LoVo (cell line): ENCODE data around the gene TAS1R2.

ENCODE experiments used
- DNase-seq: peaks from one replicate; pipeline ENCODE4 v3.0.0-alpha.2; 2016; ENCODE audit warnings: low spot score

The TAS1R2 gene

DNA sequence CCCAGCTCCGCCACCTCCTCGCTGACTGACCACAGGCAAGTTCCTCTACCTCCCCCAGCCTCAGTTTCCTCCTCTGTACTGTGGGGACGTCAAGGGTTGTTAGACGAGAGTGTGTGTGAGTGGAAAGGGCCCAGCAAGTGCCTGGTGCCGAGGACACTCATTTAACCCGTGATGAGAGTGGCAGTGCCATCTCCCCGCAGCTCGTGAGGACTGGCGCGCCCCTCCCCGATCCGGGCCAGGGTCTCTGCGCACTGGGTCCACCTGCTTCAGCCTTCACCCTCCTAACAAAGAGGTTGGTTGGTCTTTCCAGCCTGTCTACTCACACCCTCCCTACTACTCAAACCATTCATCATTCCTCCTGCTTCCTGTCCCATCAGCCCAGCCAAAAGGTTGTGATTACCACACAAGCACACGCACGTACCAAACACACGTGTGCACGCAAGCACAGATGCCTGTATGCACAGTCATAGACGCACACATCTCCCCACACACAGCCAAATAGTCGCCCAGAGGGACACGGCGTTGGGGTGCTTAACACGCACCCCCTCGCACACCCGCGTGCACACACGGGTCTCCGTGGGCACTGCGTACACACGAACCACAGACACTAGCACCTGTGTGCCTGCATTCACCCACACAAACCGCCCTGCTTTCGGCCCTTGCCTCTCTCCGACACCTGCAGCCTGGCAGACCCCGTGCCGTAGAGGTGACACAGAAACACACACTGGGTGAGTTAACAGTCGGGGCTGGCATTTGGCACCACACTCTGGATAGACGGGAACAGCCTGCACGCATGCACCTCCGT lies 39.3 kb downstream of the TAS1R2 start:
- DNase-seq = no peak

DNA sequence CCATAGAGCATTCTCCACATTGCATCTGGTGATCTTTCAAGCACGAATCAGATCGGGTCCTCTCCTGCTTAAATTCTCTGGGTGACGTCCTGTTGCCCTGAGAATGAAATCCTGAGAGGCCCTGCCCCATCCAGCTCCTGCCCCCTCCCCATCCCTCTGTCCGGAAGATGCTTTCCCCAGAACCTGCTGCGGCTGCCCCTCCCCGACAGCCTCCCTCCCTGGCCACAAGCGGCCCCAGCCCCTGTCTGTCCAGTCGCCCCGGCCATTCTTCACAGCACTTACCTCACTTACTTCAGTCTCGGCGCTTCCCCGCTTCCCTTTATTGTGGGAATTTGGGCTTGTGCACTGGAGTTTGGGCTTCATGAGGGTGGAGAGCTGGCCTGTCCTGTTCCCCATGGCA lies 40.3 kb downstream of the TAS1R2 start:
- DNase-seq = no peak

DNA sequence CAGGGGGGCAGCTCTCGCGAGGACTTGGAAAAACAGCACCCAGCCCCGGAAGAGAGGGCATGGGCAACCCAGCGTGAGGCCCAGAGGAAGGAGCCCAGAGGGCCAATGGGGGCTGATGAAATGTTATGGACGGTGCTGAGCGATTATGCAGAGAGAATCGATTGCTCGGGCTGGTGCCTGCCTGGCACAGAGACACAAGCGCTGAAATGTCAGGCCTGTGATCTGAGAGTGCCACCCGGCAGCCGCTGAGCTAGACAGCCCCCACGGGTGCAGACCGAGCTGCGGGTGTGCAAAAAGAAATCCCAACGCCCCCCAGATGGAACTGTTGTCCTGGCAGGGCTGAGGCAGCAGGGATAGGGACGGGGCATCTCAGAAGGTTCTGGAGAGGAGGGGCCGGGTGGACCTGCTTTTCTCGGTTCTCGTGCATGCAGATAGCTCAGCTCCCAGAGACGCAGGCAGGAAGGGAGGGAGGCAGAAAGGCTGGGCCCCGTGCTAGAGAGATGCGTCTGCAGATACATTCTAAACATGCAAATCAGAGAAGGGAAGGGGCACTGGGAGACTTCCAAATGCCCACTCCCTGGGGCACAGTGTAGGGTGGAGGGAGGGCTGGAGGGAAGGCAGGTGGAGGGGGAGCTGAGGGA lies 41.5 kb downstream of the TAS1R2 start:
- DNase-seq = no peak

DNA sequence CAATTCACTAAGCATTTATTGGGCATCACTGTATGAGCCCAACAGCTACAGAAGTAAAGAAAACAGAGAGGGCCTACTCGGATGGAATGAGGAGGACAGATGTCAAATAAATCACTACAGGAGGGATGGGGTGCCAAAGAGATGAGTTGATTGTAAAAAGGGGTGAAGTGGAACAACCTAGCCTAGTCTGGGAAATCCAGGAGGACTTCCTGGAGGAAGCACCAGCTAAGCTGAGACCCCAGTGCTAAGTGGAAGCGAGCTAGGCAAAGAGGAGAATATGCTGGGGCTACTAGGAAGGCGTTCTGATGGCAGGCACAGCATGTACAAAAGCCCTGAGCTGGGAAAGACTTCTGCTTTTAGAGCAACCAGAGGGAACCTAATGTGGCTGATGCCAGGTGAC lies 42.1 kb downstream of the TAS1R2 start:
- no peak for DNase-seq

DNA sequence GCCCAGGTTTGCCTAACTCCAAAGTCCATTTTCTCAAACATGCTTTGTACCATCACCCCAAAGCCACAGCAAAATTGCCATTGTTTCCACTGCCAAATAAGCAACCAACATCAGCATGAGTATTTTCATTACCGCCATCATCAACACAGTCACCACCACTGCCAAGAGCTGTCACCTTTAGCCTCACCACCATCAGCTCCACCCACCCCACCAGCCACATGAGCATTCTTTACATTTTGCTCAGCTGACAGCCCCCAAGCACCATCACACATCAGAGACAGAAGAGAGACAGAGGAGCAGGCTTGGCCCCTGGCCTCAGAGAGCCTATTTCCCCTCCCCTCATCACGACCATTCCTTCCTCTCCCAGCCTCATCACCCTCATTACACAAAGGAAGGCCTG lies 42.7 kb downstream of the TAS1R2 start:
- DNase-seq = no peak

DNA sequence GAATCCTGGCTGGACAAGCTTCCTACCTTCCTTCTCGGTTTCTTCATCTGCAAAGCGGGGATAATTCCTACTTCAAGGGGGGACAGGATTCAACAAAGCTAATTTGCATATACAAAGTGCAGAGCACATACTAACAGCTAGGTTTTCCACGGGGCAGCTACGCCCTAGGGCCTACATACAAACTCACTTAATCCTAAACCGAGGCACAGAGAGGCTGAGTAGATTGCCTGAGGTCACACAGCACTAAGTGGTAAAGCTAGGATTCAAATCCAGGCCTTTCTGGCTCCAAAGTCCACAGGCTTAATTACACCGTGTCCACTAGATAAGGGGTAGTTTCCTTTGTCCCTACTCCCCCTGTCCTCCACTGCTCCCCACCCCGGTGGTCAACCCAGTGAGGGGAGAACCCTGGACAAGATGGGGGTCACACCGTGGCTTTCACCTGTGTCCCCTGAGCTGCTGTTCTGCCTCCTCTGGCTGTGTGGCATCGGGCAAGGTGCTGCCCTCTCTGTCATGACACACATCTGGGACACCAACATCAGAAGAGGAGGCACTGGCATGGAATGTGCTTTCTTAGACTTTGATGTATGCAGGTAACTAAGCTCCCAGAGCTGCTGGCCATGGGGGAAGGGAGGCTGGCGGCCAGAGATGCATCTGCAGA lies 44.5 kb downstream of the TAS1R2 start:
- no peak for DNase-seq

DNA sequence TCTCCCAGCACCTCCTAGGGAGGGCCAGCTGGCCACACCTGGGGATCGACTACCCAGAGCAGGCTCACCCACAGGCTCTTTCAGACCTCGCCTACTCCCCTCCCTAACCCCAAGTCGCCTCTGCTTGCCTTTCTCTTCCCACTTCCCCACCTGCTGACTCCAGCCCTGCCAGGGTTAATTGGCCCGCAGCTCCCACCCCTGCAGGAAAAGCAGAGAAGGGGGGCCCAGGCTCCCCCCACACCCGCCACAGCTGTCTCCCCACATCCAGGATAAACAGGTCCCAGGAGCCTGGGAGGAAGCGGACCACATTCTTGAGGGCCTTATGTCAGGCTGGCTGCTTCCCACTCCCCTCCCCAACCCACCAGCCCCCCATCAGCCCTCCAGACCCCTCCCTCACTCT lies 45.0 kb downstream of the TAS1R2 start:
- no peak for DNase-seq

DNA sequence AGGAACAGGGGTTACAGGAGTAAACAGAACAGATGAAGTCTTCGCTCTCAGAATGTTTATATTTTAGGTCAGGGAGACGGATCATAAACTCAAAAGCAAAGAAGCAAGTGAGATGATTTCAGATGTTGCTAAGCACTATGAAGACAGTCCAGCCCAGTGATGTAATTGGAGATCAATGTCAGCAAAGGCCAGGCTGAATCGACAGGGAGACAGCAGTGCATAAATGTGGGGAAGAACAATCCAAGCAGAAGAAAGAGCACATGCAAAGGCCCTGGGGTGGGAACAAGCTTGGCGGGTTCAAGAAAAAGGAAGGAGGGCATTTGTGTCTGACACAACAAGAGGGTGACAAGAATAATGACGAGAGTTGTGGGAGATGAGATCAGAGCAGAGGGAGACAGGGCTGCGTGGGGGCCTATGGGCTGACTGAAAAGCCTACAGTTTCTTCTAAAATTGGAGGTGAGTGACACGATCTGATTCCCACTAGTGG lies 47.0 kb downstream of the TAS1R2 start:
- DNase-seq = no peak

DNA sequence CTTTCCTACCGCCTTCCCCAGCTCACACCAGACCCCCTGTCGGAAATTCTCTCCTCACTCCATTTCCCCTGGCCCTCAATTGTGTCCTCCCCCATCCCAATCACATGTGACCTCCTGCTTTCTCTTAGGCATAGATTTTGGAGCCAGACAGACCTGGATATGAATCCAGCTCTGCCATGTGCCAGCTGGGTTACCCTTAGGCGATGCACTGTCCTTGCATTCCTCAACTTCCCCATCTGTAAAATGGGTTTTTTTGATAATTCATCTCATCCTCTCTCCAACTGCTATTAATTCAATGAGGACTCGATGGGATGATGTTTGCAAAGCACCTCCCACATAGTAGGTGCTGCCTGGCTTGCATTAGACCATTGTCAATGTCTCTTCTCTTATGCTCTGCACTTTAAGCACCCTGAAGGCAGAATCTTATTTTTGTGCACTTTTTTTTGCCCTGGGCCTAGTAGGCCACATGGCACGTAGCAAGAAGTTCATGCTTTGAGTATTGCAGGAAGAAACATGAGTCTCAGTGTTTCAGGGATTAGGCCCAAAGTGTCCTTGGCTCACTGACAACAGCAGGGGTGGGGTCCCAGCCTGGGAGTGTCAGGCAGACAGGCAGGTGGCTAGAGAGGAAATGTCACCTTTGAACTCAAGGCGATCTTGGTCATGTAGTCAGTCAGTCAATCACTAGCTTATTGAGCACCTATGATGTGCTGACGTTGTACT lies 47.6 kb downstream of the TAS1R2 start:
- DNase-seq = no peak

DNA sequence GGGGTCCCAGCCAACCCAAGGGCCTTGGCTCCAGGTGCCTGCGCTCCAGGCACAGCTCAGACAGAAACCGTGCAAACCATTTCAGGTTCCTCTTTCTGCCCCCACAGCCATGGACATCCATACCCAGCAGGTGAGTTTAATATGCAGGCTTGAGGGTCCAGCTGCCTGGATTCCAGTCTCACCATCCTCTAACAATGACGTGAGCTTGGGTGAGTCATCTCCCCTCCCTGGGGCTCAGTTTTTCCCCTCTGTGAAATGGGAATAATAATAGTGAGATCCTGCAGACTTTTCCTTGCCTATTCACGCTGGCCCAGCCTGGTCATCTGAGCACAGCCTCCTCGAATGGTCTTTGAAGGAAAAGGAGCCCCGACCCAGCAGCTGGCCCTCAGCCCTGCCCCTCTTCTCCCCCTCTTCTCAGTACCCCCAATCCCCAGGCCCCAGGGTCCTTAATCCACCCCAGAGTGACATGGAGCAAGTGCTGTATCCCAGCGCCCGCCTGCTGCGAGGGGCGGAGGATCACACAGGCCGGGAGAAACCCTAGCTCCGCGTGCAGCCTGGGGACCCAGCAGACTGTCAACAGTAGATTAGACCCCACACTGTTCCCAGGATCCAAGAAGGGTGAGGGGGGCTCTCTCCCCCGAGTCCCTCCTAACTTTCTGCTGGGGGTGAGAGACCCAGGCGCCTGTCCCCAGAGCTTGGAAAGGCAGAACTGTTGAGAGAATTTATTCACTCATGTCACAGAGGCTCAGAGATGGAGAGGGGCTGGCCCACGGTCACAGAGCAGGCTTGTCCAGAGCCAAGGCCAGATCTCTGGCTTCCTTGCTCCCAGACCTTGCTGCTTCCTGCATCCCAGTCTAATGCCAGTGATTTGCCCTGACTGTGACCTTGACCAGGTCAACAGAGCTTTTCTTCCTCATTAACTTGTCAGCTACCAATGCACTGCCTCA lies 49.2 kb downstream of the TAS1R2 start:
- no peak for DNase-seq

DNA sequence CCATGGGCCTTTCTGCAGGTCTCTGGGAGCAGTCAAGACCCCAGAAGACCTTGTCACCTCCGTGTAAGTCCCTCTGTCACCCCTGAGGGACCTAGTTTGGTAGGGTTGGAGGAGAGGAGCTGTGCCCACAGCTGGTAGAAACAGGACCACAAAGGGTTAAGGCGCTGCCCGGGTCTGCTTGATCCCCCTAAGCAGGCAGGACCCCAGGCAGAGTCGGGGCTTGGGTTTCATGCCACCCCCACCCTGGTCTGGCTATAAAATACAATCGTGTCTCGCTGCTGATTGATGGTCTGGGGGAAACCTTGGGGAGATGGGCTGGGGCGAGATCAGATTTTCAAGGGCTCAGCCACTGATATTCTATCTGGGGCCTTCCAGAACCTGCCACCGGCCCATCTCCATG lies 50.9 kb downstream of the TAS1R2 start:
- no peak for DNase-seq

DNA sequence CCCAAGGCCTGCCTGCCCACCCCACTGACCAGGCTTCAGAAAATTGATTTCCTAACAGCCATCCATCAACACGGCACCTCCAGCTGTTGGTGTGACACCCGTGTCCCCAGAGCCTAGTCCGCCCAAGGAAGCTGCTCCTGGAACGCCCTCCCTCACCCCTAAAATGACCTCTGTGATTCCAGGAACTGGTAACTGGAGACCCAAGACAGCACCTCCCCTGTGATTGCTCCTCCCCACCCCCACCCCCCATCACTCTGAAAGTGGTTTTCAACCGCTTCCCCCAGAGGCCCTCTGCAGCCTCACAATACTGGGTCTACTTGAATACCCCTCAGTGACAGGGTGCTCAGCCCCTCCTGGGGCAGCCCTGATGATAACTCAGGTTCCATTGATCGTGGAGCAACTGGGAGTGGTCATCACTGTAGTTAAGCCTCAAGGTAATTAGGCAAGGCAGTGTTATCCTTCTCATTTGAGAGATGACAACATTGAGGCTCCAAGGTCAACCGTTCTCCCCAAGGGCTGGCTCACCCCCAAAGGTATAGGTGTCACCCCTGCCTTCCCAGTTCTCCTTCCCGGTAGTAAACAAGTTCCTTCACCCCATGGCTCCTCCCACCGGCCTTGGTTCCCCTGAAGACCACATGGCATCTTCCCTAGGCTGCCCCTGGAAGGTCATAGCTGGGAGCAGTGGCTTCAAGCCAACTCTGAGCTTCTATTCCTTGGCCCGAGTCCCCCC lies 52.0 kb downstream of the TAS1R2 start:
- DNase-seq = no peak

DNA sequence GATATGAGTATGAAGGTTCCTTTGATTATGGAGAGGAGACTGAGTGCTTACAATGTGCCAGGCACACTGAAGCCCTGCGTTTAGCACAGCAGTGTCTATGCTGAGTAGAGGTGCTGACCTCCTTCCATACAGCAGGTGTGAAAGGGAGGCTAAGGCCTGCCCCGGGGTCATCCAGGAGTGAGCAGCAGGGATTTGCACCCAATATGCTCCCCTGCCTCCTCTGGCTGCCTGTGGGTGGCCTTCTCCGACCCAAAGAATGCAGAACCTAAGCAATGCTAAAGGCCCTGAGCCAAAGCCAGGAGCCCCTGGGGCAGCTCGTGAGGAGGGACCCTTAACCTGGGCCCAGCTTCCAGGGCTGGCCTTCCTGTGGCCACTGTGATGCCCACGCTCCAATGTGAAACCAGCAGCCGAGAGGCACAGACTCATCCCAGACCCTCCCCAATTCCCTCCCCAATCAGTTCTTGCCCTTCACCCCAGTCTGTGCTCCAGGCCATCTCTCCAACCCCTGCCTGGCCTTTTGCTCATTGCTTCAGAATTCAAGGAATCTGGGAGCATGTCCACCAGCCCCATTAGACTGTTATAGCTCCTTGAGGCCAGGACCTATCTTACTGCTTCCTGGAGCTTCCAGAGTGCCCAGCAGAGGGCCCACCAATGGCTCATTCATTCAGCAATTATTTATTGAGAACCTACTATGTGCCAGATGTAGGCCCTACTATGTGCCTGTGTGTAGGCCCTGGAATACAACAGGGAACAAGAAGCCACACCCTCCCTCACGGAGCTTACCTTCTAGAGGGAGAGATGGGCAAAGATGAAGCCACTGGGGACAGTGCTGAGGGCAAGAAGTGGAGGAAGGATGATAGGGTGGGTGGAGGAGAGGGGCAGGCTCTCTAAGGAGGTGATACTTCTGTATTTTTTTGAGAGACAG lies 53.3 kb downstream of the TAS1R2 start:
- DNase-seq = no peak

DNA sequence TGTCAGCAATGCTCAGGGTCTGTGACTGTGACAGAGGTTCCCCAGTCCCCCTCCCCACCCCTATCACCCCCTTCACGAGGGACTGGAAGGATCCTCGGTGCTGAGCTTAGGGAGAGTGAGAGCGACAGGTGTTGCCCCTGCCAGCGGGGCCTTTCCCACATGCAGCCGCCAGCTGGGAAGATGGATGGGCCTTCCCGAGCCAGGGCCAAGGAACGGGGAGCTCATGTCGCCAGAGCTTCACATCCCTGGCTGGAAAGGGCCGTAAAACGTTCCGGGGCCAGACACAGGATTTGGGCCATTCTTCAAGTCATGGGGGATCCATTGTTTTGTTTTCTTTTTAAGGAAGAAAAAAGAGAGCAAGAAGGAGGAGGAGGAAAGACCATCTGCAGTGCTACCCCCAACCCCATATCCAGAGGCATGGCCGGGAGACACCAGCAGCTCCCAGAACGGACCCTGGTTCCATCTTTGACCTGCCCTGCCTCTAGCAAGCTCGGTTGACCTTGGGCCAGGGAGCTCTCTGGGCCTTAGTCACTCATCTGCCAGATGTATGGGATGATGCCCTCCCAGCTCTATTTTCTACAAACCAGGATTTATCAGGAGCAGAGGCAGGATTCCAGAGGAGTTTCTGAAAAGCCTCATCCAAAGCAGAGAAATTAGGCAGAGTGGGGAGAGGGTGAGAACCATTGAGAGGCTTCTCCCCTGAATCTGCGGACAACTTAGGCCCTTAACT lies 54.1 kb downstream of the TAS1R2 start:
- DNase-seq = no peak

DNA sequence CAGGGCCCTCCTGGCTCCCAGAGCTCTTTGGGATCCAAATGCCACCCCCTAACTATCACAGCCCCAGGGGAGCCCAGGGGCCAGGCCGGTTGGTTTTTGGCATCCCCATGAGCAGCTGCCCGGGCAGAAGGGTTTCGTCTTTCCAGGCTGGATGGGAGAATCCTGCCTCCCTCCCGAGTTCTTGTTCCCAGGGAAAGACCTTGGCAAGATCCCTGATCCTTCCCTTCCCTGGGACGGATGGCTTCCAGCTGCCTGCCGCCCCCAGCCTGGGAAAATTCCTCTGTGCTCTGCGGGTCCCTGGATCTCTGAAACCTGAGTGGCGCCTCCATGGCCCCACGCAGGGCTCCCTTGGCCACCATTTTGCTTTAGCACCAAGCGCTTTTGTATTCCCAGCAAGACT lies 55.6 kb downstream of the TAS1R2 start:
- no peak for DNase-seq

DNA sequence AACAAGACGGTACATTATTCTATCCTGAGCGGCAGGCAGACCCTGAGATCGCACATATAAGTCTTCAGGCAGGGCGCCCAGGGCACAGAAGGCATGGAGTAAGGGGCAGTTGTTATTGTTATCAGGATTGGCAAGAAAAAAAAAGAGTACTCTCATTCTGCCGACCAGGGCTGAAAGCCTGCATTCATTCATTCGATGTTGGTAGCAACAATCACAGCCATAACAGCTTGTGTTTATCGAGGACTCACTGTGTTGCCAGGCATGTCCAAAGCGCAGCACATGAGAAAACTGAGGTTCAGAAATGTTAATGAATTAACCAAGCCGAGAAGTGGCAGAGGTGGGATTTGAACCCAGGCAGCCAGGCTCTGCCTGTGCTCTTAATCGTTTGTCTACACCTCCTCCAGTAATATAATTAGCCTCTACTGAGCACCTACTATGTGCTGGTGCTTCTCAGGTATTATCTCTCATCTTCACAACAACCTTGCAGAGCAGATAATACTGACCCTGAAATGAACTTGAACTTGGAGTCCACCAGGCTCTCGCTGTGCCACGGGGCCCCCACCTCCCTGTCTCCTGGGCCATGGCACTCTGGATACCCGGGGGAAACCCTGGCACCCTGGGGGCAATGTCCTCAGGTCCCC lies 56.2 kb downstream of the TAS1R2 start:
- no peak for DNase-seq

DNA sequence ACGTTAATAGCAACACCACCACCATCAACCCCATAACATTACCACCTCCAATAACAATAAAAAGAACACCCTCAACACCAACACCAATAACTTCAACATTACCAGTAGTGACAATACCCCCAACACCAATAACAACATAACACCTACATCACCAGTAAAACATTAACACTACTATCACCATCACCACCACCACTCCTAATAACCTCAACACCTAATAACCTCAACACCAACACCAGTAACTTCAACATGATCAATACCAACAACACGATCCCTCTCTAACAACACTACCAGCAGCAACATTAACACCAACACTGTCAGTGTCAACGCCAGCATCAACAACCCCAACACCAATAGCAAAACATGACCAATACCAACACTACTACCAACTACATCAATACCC lies 57.2 kb downstream of the TAS1R2 start:
- no peak for DNase-seq

DNA sequence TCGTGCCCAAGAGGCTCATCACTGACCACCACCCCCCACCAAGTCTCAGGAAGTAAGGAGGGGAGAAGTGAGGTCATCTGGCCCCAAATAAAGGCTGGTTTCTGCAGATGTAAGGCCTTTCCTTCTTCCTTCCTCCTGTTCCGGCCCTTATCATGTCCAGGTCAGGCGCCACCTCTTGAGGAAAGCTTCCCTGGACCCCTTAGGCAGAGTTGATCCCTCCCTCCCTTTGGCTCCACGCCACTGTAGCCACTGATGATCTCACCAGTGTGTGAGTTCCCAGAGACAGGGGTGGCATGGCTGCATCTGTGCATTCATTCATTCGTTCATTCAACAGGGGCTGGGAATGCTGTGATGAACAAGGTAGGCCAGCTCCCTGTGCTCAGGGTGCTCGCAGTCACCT lies 59.2 kb downstream of the TAS1R2 start:
- no peak for DNase-seq
